Hepatocyte (in vitro differentiated cells): Measurements from ENCODE around the gene DCLK2. TPM values are rescaled to one million over a fixed set of nuclear protein-coding genes. Genes with fewer than 3 reads are reported as not detected.

Experiments
- DNase-seq: peaks from one replicate; pipeline ENCODE4 v3.0.0-alpha.2; 2016; ENCODE audit warnings: low spot score
- H2AFZ ChIP-seq: fragments of 200-600 bp; sonication (generic); 2 replicates; pipeline ENCODE4 v1.6.0; 2016; ENCODE audit warnings: antibody characterized with exemption, mild to moderate bottlenecking
- H3K27ac ChIP-seq: fragments of 200-600 bp; sonication (generic); 2 replicates; pipeline ENCODE4 v1.5.1; 2016; ENCODE audit warnings: mild to moderate bottlenecking
- H3K27me3 ChIP-seq: fragments of 200-600 bp; sonication (generic); 2 replicates; pipeline ENCODE4 v1.6.1; 2016
- H3K36me3 ChIP-seq: fragments of 200-600 bp; sonication (generic); replicated peaks from 2 replicates; pipeline ENCODE4 v1.5.1; 2016; ENCODE audit warnings: low read depth; ENCODE audit not compliant: insufficient read depth
- H3K4me1 ChIP-seq: fragments of 200-600 bp; sonication (generic); 2 replicates; pipeline ENCODE4 v1.5.1; 2016; ENCODE audit warnings: mild to moderate bottlenecking, moderate library complexity; ENCODE audit not compliant: insufficient read depth
- H3K4me2 ChIP-seq: fragments of 200-600 bp; sonication (generic); 2 replicates; pipeline ENCODE4 v1.6.0; 2016
- H3K4me3 ChIP-seq: fragments of 200-600 bp; sonication (generic); 2 replicates; pipeline ENCODE4 v1.5.1; 2016; ENCODE audit warnings: mild to moderate bottlenecking
- H3K79me2 ChIP-seq: fragments of 200-600 bp; sonication (generic); 2 replicates; pipeline ENCODE4 v1.6.0; 2017; ENCODE audit warnings: mild to moderate bottlenecking
- H3K9me2 ChIP-seq: fragments of 200-600 bp; sonication (generic); replicated peaks from 2 replicates; pipeline ENCODE4 v1.6.0; 2017; ENCODE audit warnings: mild to moderate bottlenecking; ENCODE audit not compliant: insufficient read depth
- H3K9me3 ChIP-seq: fragments of 200-600 bp; sonication (generic); 2 replicates; pipeline ENCODE4 v1.5.1; 2016; ENCODE audit warnings: low read depth, mild to moderate bottlenecking
- H4K20me1 ChIP-seq: fragments of 200-600 bp; sonication (generic); 2 replicates; pipeline ENCODE4 v1.6.0; 2016; ENCODE audit warnings: mild to moderate bottlenecking; ENCODE audit not compliant: insufficient read depth, poor library complexity, severe bottlenecking
- EZH2 ChIP-seq: fragments of 200-600 bp; sonication (generic); IDR thresholded peaks from 2 replicates; pipeline ENCODE4 v1.6.1; 2016; ENCODE audit warnings: antibody characterized with exemption, mild to moderate bottlenecking, borderline replicate concordance
- EZH2phosphoT487 ChIP-seq: fragments of 200-600 bp; sonication (generic); IDR thresholded peaks from one replicate; pipeline ENCODE4 v1.6.1; 2018; ENCODE audit warnings: antibody characterized with exemption, mild to moderate bottlenecking, low read depth, moderate library complexity; ENCODE audit not compliant: unreplicated experiment, severe bottlenecking
- WGBS: methylation state at CpG from one replicate; pipeline ENCODE4 v1.1.6; 2016; ENCODE audit warnings: low lambda C conversion rate; ENCODE audit errors: missing lambda C conversion rate; 5-methylcytosine and 5-hydroxymethylcytosine counted together
- polyA plus RNA-seq: library from polyadenylated mRNA; unstranded; fragments of >200 nt; fragmentation: Nextera tagmentation; extraction: Ambion mirVana; gene quantifications from 2 replicates; pipeline ENCODE4 v1.2.1, GENCODE V29; 2016
- total RNA-seq: library from RNA; depleted of rRNA; stranded (reverse); fragments of >200 nt; gene quantifications from 2 replicates; pipeline ENCODE4 v1.2.3, GENCODE V29; 2014
- TF ChIP-seq, protein P1 (sequence below): fragments of 200-600 bp; sonication (generic); IDR thresholded peaks from 2 replicates; pipeline ENCODE4 v1.5.1; 2016; ENCODE audit warnings: antibody characterized with exemption, mild to moderate bottlenecking; ENCODE audit not compliant: poor library complexity

The DCLK2 gene
- total and polyA plus RNA-seq, 2 experiments from 2014 or later, result 1.5 to 2.8 TPM

DNA sequence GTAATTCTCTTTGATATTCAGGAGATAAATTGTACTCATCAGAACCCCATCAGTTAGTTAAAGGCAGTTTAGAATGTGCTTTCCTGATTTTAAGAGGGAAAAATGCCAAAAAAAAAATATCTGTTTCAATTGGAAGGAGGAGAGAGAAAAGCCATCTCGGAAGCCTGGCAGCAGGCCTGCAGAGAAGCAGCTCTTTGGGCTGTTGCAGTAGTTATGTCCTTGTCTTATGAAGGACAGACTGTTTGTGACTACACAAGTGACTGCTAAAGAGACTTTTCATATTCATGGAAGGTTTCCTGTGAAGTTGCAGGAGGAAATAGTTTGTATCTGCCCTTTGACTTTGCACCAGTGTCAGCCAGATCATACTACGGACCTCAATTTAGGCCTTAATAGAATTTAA, 88.8 kb downstream of the DCLK2 start:
- Histone ChIP-seq H3K4me3 (no peak overlapping the region), H2AFZ (no peak overlapping the region), H3K27ac (no peak overlapping the region), H3K9me2 (no peaks in the 10 kb centered on the region), H3K9me3 (no peaks in the 10 kb centered on the region), H3K4me1 (no peaks in the 10 kb centered on the region), H3K36me3 (no peaks in the 10 kb centered on the region), H3K79me2 (no peaks in the 10 kb centered on the region), H3K27me3 (no peaks in the 10 kb centered on the region), H4K20me1 (no peaks in the 10 kb centered on the region), H3K4me2 (no peak overlapping the region)
- no peak for DNase-seq
- TF ChIP-seq EZH2phosphoT487 (no peak), EZH2 (no peak)
- TF ChIP-seq, protein P1, sequence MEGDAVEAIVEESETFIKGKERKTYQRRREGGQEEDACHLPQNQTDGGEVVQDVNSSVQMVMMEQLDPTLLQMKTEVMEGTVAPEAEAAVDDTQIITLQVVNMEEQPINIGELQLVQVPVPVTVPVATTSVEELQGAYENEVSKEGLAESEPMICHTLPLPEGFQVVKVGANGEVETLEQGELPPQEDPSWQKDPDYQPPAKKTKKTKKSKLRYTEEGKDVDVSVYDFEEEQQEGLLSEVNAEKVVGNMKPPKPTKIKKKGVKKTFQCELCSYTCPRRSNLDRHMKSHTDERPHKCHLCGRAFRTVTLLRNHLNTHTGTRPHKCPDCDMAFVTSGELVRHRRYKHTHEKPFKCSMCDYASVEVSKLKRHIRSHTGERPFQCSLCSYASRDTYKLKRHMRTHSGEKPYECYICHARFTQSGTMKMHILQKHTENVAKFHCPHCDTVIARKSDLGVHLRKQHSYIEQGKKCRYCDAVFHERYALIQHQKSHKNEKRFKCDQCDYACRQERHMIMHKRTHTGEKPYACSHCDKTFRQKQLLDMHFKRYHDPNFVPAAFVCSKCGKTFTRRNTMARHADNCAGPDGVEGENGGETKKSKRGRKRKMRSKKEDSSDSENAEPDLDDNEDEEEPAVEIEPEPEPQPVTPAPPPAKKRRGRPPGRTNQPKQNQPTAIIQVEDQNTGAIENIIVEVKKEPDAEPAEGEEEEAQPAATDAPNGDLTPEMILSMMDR, result no peak
- 93% methylated on average over 2 of the region's 2 CpGs for WGBS

DNA sequence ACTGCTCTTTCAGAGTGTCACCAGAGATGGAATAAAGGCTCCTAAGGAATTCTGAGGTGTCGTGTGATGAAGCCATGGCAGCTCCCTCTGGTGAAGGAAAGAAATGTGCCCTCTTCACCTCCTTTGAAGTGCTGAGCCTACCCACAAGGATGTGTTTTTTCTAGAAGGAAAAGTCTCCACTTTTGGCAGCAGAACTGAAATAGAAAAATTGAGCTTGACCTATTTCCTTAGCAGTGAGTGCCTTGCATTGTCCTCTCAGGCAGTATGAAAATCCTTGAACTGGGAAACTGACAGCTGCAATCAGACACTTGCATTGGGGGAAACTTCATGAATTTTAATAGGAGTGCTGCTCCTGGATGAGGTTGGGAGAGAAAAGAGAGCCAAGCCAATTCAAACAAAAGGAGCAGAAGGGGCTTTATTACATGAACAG, 95.2 kb downstream of the DCLK2 start:
- WGBS, result 73% methylated on average over 1 of the region's 1 CpG
- no peak overlapping the region for H2AFZ ChIP-seq
- no peaks in the 10 kb centered on the region for H3K36me3 ChIP-seq
- H3K4me3 ChIP-seq, result no peak overlapping the region
- H3K4me1 ChIP-seq, result peaks cover 8% of the 10 kb centered on the region
- no peak for DNase-seq
- no peak overlapping the region for H3K27ac ChIP-seq
- H4K20me1 ChIP-seq, result no peaks in the 10 kb centered on the region
- H3K9me3 ChIP-seq, result no peaks in the 10 kb centered on the region
- no peak overlapping the region for H3K4me2 ChIP-seq
- TF ChIP-seq, protein P1, result no peak
- no peak for TF ChIP-seq EZH2phosphoT487
- TF ChIP-seq EZH2, result no peak
- H3K27me3 ChIP-seq, result no peaks in the 10 kb centered on the region
- no peaks in the 10 kb centered on the region for H3K9me2 ChIP-seq
- no peaks in the 10 kb centered on the region for H3K79me2 ChIP-seq

DNA sequence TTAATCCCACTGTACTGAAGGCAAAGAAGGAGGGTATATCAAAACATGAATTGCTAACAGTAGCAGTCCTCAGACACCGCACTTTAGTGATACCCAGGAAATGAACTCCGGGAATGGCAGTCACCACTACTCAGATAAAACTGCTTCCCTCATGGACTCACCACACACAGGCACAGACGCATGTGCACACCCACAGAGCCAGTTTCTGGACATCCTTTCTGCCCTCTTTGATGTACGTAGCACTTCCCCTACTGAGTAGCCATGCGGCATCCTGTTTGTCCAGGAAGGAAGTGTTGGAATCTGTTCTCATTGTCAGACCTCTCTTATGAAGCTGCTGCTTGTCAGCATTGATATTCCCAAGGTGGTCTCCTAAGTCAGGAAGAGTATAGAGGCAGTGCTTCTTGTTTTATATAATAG, 95.7 kb downstream of the DCLK2 start:
- Histone ChIP-seq H3K9me2 (no peaks in the 10 kb centered on the region), H3K4me3 (no peak overlapping the region), H3K4me1 (peaks cover 8% of the 10 kb centered on the region), H3K36me3 (no peaks in the 10 kb centered on the region), H3K27me3 (no peaks in the 10 kb centered on the region), H3K9me3 (no peaks in the 10 kb centered on the region), H3K79me2 (no peaks in the 10 kb centered on the region), H4K20me1 (no peaks in the 10 kb centered on the region), H3K4me2 (no peak overlapping the region), H2AFZ (no peak overlapping the region), H3K27ac (no peak overlapping the region)
- no peak for DNase-seq
- WGBS, result 79% methylated on average over 5 of the region's 5 CpGs
- TF ChIP-seq, protein P1, result no peak
- TF ChIP-seq EZH2phosphoT487 (no peak), EZH2 (no peak)

DNA sequence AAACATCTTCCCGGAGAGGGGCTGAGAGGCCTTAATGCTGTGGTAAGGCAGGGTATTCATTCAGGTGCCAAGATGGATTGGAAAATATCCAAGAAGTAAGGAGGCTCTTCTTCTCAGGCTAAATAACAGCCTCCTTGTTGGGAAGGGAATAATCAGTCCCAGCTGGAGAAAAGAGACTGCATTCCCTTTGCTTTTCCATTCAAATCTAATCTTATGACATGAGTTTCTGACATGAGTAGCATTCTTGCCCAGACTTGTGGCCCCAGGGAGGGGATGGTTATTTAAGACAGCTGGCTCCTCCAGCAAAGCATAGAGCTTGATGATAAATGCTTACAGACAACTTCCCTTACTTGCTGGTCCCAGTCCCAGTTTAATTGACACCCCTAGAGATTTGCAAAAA, 98.3 kb downstream of the DCLK2 start:
- Histone ChIP-seq H2AFZ (no peak overlapping the region), H3K27me3 (no peaks in the 10 kb centered on the region), H3K4me3 (no peak overlapping the region), H3K36me3 (no peaks in the 10 kb centered on the region), H3K27ac (peak overlapping the region; percentile 17), H4K20me1 (no peaks in the 10 kb centered on the region), H3K9me2 (no peaks in the 10 kb centered on the region), H3K9me3 (no peaks in the 10 kb centered on the region), H3K4me2 (no peak overlapping the region), H3K79me2 (no peaks in the 10 kb centered on the region), H3K4me1 (peaks cover 8% of the 10 kb centered on the region)
- 54% methylated on average over 1 of the region's 1 CpG for WGBS
- TF ChIP-seq EZH2, result no peak
- no peak for TF ChIP-seq EZH2phosphoT487
- TF ChIP-seq, protein P1, result no peak
- peak; percentile 18 for DNase-seq
